HG03060 (cell line): Measurements from ENCODE around the gene IQCH.
A peak's percentile ranks its signal among the peaks of the same experiment; 100 is the strongest.

Source experiments
- ATAC-seq: cut with Tn5 transposase; IDR thresholded peaks from one replicate; pipeline ENCODE4 v1.9.1; 2021; ENCODE audit warnings: low read depth, moderate number of reproducible peaks; ENCODE audit not compliant: unreplicated experiment

The IQCH gene

DNA sequence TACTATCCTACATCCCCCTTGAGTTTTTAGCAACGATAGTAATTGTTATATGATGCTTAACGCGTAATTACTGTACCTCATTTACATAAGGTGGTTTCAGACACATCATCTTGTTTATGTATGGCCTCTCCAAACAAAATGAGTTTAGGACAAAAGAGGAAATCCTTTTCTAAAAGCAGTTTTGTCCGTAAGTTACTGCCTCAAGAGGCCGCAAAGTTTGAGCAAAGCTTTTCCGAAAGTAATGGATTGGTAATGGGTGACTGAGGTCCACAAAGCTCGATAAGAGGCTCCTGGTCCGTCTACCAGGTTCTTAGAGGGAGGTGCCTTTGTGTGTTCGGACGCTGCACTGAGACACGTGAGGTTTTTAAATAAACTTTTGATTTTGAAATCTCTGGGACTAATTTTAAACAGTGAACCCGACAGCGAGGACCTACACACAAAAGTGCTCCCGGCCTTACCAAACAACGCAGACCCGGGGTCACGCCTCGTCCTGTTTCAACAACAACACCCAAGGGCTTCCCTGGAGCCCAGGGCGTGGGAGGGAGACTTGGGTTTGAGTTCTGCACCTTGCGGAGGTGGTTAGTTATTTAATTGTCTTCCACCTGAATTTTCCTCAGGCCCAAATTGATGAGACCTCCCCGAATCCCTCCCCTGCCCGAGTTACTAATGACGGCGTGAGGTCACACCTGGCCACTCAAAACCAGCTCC, 265.9 kb downstream of the IQCH start:
- no peak for ATAC-seq

DNA sequence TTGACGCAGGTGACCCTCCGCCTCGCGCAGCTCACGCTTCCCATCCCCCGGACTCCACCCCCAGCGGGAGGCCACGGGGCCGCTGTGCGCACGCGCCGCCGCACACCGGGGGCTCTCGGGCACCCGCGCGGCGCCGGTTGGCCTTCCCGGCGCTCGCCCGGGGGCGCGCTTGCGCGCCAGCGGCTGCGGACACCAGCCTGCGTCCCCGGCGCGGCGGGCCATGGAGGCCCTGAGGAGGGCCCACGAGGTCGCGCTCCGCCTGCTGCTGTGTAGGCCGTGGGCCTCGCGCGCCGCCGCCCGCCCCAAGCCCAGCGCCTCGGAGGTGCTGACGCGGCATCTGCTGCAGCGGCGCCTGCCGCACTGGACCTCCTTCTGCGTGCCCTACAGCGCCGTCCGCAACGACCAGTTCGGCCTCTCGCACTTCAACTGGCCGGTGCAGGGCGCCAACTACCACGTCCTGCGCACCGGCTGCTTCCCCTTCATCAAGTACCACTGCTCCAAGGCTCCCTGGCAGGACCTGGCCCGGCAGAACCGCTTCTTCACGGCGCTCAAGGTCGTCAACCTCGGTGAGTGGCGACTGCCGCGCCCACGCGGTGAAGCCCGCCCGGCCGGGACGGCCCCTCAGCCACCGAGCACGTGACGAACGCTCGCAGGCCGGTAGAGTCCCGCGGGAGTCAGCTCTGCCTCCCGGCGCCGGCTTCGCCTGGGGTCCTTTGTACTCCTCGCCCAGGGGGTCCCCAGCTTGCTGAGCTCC, 266.6 kb downstream of the IQCH start, which contains the start of gene C15orf61:
Gene C15orf61 (plus strand): TSS at position 103 of the 754 bp plus-strand sequence. CDS start 118 bp downstream, at position 221.
- peak; percentile 47 for ATAC-seq

DNA sequence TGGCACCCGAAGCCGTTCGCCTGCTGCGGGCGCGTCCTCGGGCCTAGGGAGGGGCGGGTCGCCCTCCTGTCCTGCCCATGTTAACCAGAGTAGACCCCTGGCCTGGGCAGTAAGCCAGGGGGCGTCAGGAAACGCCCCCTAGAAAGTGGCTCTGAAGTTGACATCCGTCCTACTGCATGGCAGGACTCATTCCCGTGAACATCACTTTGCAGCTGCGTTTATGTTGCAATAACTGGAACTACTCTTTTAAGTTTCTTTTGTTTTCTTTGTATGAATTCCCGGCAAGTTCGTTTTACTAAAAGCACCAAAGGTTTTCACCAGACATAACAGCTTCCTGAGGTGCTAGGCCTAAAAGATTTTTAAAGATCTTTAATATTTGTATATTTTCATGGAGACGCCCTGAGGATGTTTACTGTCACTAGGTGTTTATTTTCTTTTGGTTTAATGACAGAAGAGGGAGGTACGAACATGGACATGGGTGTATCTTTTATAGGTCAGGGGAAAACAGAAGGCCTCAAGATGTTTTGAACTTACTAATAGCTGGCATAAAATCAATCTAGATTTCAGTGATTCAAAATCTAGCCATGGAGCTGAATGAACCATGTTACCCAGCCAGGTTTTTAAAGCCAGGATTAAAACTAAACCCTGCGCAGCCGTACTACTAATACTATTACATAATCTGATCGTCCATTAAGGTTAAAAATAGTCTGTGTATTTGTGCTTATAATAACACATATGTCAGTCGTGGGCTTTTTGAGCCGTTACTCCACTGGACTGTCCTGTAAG, 267.4 kb downstream of the IQCH start:
- ATAC-seq: no peak

DNA sequence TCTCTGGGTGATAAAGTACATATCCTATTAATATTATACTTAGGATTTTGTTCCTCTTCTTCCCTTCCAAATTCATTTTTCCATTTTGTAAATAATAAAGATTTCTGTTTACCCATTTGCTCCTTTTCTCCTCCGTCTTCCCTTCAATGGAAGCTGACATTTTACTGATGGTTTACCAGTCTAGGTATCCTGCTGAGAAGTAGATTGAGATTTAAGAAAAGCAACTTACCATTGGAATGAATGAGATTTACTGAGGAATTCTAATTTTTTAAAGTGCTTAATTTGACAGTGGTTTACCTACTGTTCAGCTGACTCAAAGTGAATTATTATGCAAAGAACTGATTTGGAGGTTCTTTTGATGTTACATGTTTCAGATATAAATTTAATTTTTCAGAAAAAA, 268.7 kb downstream of the IQCH start:
- no peak for ATAC-seq

DNA sequence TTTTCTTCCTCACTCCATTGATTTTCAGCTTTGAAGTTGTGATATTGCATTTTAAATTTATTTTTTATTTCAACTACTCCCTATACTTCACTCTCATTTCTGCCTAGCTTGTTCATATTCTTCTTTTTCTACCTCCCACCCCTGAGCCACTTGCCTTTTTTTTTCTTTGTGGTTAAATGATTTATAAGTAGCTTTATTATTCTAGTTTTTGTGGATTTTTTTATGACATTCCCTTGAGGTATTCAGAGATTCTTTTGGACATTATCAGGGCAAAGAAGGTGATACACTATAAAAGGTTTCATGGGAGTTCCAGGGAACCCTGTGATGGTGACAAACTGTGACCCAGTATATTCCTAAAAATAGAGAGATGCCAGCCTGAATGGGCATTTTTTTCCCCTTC, 269.6 kb downstream of the IQCH start:
- ATAC-seq: no peak

DNA sequence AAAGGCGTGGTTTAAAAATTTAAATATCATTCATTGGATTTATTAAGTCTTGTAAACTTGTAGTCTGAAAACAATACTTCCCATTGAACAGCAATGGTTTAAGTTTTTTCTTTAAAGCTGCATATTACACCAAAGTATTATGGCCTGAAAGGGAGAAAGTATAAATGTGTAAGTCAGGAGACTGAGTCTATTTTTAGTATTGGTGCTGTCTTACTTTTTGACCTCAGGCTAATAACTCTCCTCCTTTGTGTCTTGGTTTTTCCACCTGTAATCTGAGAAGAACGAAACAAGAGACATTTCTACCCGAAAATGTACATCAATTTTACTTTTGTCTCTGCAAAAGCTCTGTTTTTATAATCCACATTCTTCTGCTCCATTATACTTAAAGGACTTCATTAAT, 273.9 kb downstream of the IQCH start:
- no peak for ATAC-seq

DNA sequence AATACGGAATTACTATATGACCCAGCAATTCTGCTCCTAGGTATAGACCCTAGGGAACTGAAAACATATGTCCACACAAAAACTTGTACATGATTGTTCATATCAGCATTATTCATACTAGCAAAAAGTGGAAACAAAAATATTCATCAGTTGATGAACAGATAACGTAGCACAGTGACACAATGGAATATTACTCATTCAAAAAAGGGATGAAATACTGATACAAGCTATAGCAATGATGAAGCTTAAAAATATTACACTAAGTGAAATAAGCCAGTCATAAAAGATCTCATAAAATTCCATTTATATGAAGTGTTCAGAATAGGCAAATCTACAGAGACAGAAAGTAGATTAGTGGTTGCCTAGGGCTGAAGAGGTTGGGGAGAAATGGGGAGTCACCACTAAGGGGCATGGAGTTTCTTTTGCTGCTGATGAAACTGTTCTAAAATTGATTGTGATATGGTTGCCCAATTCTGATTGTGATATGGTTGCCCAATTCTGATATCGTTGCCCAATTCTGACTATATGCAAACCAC, 276.9 kb downstream of the IQCH start:
- ATAC-seq: no peak

DNA sequence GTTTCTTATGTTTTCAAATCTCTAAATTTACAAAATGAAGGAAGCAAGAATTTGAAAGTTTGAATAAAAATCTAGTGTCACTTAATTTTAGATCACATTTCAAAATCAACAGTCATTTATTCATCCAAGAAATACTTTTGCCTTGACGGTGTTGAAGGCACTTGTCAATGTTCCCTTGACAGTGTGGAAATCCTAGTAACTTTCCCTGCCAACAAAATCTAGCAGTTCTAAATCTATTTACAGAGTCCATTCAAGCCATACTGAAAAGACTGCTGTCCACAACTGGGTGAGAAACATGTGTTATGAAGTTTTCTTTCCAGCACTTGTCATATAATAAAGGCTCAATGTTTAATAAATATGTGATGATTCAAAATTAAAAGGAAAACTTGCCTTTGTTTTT, 279.3 kb downstream of the IQCH start:
- ATAC-seq: no peak

DNA sequence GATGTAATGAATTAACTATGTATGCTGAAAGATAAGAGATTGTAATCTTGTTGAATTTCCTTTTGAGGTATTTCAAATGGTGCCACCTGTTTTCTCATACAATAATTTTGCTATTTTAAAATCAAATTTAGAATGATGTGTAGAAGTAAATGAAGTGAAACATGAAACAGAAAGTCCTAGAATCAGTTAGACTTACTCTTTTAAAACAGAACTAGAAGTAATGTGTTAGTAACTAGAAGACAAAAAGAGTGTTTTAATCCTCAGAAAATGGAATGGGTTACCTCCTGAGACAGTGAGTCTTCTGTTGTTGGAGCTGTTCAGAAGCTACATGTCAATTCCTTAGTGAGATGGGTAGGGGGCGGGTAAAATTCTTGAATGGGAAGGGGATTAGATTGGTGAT, 279.8 kb downstream of the IQCH start:
- no peak for ATAC-seq

DNA sequence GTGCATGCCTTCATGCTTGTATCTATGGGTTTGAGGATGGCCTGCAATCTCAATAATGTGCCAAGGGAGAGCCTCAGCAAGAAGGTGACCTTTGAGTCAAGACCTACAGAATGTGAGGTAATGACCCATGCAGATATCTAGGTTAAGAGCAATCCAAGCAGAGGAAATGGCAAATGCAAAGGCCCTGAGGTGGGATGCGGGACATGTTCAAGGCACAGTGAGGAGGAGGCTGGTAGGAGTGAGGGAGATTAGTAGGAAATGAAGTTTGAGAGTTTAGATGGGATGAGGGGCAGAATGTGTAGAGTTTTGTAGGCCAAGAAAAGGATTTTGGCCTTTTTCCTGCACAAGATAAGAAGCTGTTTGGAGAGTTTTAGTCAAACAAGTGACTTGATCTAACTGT, 283.2 kb downstream of the IQCH start:
- ATAC-seq: no peak

DNA sequence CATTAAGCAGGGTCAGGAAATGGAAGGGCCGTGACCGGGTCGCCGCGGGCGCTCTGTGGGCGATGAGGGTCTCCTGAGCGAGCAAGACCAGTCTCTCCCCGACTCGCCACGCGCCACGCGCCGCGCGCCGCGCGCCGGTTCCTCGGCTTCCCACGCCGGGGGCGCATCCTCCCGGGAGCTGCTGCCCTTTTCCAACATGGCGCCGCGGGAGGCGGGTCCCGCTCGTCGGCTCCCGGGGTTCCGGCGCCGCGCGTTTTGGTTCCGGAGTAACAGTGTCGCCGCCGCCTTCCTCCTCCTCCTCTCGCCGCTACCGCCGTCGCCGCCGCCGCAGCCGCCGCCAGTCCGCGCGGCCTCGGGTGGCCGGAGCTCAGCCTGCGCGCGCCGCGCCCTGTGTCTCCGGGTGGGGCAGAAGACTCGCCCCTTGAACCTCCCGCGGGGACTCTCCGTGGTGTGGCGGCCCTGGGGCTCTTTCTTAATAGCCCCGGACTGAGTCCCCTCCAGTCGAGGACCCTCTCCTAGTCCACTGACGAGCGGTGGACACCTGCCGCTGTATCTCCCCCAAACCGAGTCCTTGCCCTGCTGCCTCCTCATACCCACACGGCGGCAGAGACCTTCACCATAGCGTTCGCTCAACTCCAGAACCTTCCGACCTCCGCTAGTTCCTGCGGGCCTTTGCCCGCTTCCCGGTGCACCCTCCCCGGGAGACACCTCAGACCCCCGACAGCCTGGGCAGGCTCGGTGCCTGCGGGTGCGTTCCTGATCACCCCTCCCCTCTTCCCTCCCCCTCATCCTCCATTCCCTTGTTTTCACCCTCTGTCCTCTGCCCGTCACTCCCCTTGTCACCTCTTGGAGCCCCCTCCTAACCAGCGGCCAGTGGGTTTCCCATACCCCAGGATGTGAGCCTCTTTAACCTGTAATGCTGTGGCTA, 288.1 kb downstream of the IQCH start, which contains the start of gene MAP2K5:
Gene MAP2K5 (plus strand): TSS at position 284 of the 928 bp plus-strand sequence. CDS start 633 bp downstream, at position 917.
- no peak for ATAC-seq

DNA sequence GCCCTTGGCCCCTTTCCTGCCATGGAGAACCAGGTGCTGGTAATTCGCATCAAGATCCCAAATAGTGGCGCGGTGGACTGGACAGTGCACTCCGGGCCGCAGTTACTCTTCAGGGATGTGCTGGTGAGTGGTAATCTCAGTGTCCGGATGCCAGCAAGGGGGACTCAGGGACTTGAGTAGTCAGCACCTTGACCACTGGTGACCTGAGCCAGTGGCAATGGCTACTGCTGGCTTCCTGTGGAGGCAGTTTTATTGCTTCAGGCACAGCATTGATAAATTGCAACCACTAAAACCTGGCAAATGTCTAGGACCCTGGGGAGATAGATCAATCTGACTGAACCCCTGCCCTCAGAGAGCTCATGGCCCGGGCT, 288.7 kb downstream of the IQCH start:
- no peak for ATAC-seq

DNA sequence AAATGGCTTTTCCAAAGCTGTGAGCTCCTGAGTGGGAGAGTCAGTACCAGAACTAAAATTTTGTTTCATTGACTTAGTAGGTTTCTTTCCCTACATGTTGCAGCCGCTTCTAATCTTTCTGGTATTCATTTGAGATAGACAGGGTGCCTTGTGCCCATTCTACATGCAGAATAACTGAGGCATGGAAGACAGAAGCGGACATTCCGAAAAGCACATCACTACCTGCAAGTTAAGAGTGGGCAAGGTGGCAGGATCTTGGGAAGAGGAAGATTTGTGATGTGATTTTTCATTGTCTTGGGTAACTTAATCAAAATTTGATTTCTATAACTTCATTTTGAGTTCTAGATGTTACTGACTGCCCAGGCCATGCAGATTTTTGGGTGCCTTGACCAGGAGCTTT, 289.9 kb downstream of the IQCH start:
- ATAC-seq: no peak

DNA sequence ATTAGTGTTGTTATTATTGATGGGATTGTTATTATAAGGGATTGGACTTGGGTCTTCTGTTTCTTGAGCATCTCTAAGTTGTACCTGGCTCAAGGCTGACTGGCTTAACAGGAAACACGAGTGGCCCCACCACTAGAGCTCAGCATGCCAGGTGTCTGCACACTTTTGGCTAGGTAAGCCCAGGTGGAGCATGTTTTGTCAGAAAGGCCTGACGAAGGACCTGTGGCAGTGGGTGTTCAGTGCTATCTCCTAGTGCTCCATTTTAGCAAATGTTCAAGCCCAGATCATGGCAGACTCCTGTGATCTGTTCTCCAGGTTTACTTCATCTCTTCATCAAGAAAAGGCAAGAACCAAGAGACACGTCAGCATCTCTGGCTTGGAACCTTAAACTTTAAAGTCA, 291.3 kb downstream of the IQCH start:
- no peak for ATAC-seq

DNA sequence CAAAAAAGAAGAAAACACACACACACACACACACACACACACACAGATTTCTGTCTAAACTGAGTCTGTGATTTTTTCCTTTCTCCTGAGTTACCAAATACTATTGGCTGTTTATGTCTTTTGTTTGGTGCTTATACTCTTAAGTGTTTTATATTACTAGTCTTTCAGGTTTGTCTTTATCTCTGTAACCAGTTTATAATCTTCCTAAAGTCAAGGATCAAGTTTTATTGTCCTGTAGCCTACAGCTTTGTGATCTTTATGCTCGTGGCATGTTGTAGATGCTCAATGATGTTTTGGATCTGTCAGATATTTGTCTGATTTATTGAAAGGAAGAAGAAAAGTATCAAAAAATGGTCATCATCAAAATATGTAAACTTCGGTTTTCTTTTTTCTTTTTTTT, 292.5 kb downstream of the IQCH start:
- no peak for ATAC-seq

DNA sequence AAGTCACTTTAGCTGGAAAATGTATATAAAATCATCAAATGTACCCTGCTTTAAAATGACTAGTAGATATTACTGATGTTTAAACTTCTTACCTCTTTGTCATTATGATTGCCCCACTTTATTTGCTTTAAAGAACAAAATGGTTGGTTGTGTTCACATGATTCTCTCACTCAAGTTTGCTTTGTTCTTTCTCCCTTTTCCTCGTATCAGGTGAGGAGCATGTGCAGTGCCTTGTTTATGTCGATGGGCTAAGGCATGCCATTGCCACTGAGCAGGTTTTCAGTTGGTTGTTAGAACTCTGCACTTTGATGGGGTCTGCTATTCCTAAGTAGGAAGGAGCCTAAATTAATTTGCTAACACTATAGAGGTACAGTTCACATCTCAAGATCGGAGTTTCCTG, 293.2 kb downstream of the IQCH start:
- no peak for ATAC-seq

DNA sequence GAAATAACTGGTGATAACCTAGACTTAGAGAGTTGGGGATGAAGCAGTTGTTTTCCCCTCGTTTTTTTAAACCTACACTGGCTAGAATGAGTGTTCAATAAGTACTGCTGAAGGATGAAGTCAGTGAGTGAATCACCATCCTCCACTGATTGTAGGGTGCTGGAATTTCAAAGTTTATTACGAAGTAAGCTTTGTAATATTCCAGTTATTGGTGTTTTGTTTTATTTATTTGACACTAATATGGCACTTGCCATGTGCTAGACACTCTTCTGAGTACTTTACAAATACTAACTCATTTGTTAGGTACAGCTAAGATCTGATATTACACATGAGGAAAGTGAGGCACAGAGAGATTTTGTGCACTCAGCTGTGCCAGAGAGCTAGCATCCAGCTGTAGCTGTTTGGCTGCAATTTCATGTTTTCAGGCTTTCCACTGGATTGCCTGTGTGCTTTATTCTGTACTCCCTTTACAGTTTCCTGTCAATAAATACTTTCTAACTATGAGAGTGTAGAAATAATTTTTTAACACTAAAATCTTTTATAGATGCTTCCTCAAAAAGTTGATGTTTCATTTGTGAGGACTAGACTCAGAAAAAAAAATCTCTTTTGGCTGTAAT, 293.8 kb downstream of the IQCH start:
- no peak for ATAC-seq

DNA sequence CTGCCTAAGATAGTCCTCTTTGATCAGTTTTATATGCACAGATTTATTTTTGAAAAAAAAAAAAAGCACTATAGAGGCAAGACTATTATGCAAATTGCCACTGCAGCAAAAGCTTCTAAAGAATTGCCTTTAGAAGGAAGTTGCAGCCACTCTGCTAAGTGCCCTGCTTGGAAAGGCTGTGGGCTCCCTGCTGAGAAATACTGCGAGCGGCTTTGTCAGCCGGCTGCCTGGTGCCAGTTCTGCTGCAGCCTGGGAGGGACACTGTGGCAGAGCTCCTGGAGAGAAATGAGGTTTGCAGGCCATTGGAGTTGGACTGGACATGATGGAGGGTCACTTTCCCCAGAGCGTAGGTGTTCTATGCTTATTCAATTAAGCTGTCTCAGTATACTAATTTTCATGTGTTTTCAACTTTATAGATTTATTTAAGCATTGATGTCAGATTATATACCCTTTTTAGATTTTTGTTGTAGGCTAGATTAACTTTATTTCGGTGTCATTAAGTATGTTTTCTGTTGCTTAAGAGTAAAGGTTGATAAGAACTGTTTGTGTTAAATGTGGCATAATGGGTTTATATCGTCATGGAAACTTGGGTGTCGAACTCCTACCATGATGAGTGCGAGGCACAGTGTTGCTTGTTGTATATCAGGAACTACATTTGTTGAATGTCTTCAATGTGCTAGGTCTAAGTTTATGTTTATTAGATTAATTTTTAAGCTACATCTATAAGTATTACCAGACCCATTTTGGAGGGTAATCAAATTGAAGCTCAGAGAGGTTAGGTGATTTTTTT, 294.5 kb downstream of the IQCH start:
- no peak for ATAC-seq

DNA sequence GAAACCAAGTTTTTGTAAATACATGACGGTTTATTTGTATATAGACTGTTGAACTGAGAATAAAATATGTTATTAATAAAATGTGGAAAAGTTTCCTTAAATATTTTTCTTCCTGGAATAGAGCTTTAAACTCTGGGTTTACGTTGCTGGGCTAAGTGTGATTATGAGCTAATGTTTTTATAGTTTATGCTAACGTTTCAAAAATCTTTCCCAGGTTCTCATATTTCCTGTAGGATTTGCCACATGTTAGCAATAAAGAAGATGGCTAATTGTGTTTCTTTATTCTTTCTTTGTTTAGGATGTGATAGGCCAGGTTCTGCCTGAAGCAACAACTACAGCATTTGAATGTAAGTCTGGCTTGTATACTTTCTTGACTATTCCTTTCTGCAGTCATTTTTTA, 295.1 kb downstream of the IQCH start:
- ATAC-seq: no peak
